Astrocyte of the cerebellum (primary cell): ENCODE data around the gene PCSK5.
A peak's percentile ranks its signal among the peaks of the same experiment; 100 is the strongest.

Experiments
- DNase-seq: peaks from one replicate; pipeline ENCODE4 v3.0.0-alpha.2; 2011; ENCODE audit warnings: low read depth
- H3K4me3 ChIP-seq: 2 replicates; pipeline ENCODE4 v1.5.1; 2011; ENCODE audit warnings: mild to moderate bottlenecking, low read depth, low read length, moderate library complexity
- CTCF ChIP-seq: IDR thresholded peaks from 2 replicates; pipeline ENCODE4 v1.5.1; 2012; ENCODE audit warnings: low read length, low read depth, moderate library complexity, mild to moderate bottlenecking; ENCODE audit errors: missing control alignments
- in situ Hi-C: cut with HindIII; loops from 2 replicates; pipeline ENCODE4 v1.10.0; 2017; ENCODE audit warnings: low sequenced_read_pairs

PCSK5 gene

GRCh38 chr9:76162751-76163500 is 272.5 kb downstream of the PCSK5 start:
- DNase-seq = peak; percentile 41
- in situ Hi-C loops = loop anchor here (10.0 kb wide), 1 partner anchor 302 kb away; no protein-coding TSS in a partner anchor
- TF ChIP-seq CTCF = no peak
- H3K4me3 ChIP-seq = no peak overlapping the region

- H3K4me3 ChIP-seq = no peak overlapping the region
- in situ Hi-C loops = loop anchor here (10.0 kb wide), 1 partner anchor 298 kb away; no protein-coding TSS in a partner anchor
- no peak for DNase-seq
- no peak for TF ChIP-seq CTCF
Measured at GRCh38 chr9:76166526-76166925, 276.1 kb downstream of the PCSK5 start.

- no peak for DNase-seq
- no peak for TF ChIP-seq CTCF
- H3K4me3 ChIP-seq = no peak overlapping the region
- in situ Hi-C loops = no loop called here
Measured at GRCh38 chr9:76176171-76176570, 285.7 kb downstream of the PCSK5 start.

- in situ Hi-C loops = no loop called here
- no peak overlapping the region for H3K4me3 ChIP-seq
- DNase-seq = no peak
- TF ChIP-seq CTCF = no peak
Measured at GRCh38 chr9:76177931-76178330, 287.5 kb downstream of the PCSK5 start.

GRCh38 chr9:76180541-76180940 is 290.1 kb downstream of the PCSK5 start:
- in situ Hi-C loops = no loop called here
- H3K4me3 ChIP-seq = no peak overlapping the region
- no peak for TF ChIP-seq CTCF
- peak; percentile 64 for DNase-seq

- TF ChIP-seq CTCF = no peak
- peak; percentile 85 for DNase-seq
- no peak overlapping the region for H3K4me3 ChIP-seq
- in situ Hi-C loops = no loop called here
Measured at GRCh38 chr9:76181020-76181641, 290.7 kb downstream of the PCSK5 start.
